Adrenal gland (tissue), 5 donors: ENCODE measurements around the gene LCN1.

Experiments used
- POLR2A ChIP-seq, 2 donors: fragments of 450-650 bp; IDR thresholded peaks; one replicate each; pipeline ENCODE4 v1.6.1; 2017; ENCODE audit warnings: antibody characterized with exemption in 2 of 2, mild to moderate bottlenecking in 2 of 2, moderate library complexity in 1 of 2
- TF ChIP-seq, protein P1 (sequence below), 6 experiments: fragments of 450-650 bp in 4 of 6; fragments of 200-600 bp in 2 of 6; sonication (generic) in 1 of 6; IDR thresholded peaks; 1 replicate in 5 of 6; 2 replicates in 1 of 6; pipeline versions ENCODE4 v1.5.1 to v1.8.0; 2016 to 2021; ENCODE audit warnings: antibody characterized with exemption in 6 of 6, mild to moderate bottlenecking in 2 of 6, moderate library complexity in 1 of 6
- donor health status: DM: no; HTN: no; CAD: no.

DNA sequence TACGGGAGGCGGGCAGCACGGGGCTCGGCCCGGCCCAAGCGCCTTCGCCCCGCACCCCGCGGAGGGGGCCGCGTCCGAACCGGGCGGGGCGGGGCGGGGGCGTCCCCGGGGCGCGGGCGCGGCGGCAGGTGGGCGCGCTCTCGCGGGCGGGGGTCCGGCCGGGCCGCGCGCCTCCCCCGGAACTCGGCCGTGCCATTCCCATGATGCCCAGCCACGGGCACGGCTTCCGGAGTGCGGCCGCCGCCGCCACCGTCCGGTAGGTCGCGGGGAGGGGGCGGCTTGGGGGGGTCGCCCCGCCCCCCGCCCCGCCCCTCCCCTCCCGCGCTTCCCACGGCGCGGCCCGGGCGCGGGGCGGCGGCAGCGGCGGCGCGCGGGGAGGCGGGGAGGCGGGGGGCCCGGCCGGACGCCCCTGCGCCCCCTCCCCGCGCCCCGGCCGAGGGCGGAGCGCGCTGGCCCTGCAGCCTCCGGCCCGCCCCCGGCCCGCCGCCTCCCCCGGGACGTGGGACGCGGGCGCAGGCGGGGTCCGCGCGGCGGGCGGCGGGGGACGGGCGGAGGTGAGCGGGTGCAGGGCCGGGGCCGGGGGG lies 41.7 kb upstream of the LCN1 start, which contains the start of gene PPP1R26:
- TF ChIP-seq, protein P1, sequence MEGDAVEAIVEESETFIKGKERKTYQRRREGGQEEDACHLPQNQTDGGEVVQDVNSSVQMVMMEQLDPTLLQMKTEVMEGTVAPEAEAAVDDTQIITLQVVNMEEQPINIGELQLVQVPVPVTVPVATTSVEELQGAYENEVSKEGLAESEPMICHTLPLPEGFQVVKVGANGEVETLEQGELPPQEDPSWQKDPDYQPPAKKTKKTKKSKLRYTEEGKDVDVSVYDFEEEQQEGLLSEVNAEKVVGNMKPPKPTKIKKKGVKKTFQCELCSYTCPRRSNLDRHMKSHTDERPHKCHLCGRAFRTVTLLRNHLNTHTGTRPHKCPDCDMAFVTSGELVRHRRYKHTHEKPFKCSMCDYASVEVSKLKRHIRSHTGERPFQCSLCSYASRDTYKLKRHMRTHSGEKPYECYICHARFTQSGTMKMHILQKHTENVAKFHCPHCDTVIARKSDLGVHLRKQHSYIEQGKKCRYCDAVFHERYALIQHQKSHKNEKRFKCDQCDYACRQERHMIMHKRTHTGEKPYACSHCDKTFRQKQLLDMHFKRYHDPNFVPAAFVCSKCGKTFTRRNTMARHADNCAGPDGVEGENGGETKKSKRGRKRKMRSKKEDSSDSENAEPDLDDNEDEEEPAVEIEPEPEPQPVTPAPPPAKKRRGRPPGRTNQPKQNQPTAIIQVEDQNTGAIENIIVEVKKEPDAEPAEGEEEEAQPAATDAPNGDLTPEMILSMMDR (IDR thresholded peaks at IDR 0.05): no peak
- TF ChIP-seq POLR2A (IDR thresholded peaks at IDR 0.05): no peak
